ENCODE data around the gene KIRREL3. TPM values are rescaled to one million over a fixed set of nuclear protein-coding genes. Genes with fewer than 3 reads are reported as not detected.

Gene KIRREL3
- total and polyA plus RNA-seq, 4 donors: 0.02 to 0.71 (median 0.15) TPM; not detected in 1

GRCh38 chr11:126791991-126792390, 208.6 kb downstream of the KIRREL3 start:
- DNase-seq (no peak), ATAC-seq (ENCODE audit: insufficient read depth, low FRiP score) (no peak)
- peaks cover 0 to 2% (median 0%) of the 10 kb centered on the region in 5 donors for H3K4me1 ChIP-seq (ENCODE audit: control insufficient read depth in 5 of 5, insufficient read depth in 5 of 5, low read length in 5 of 5)
- no peak for TF ChIP-seq CTCF (IDR thresholded peaks at IDR 0.05; ENCODE audit: control extremely low read depth, extremely low read depth)
- no peaks in the 10 kb centered on the region for H3K27me3 ChIP-seq (ENCODE audit: control insufficient read depth in 3 of 3, insufficient read depth in 3 of 3, low read length in 2 of 3)
- no peak overlapping the region for H3K4me3 ChIP-seq
- WGBS, 2 donors: 72 to 90% methylated on average over 7 of the region's 7 CpGs
- no peaks in the 10 kb centered on the region for H3K9me3 ChIP-seq (ENCODE audit: control insufficient read depth in 4 of 4, insufficient read depth in 3 of 4, low read length in 3 of 4)
- H3K9ac ChIP-seq (ENCODE audit: insufficient read depth in 1 of 2, low read length in 2 of 2): no peak overlapping the region
- no peak overlapping the region for H3K27ac ChIP-seq (ENCODE audit: low read depth in 1 of 2, low read length in 1 of 2)
- no peaks in the 10 kb centered on the region for H3K36me3 ChIP-seq (ENCODE audit: control insufficient read depth in 4 of 4, insufficient read depth in 4 of 4, low read length in 4 of 4)

- ATAC-seq (ENCODE audit: insufficient read depth, low FRiP score) (no peak), DNase-seq (no peak)
- no peaks in the 10 kb centered on the region for H3K27me3 ChIP-seq (ENCODE audit: control insufficient read depth in 3 of 3, insufficient read depth in 3 of 3, low read length in 2 of 3)
- no peaks in the 10 kb centered on the region for H3K9me3 ChIP-seq (ENCODE audit: control insufficient read depth in 4 of 4, insufficient read depth in 3 of 4, low read length in 3 of 4)
- H3K4me1 ChIP-seq (ENCODE audit: control insufficient read depth in 5 of 5, insufficient read depth in 5 of 5, low read length in 5 of 5): peaks cover 0 to 2% (median 0%) of the 10 kb centered on the region in 5 donors
- no peak overlapping the region for H3K4me3 ChIP-seq
- no peaks in the 10 kb centered on the region for H3K36me3 ChIP-seq (ENCODE audit: control insufficient read depth in 4 of 4, insufficient read depth in 4 of 4, low read length in 4 of 4)
- H3K9ac ChIP-seq (ENCODE audit: insufficient read depth in 1 of 2, low read length in 2 of 2): no peak overlapping the region
- H3K27ac ChIP-seq (ENCODE audit: low read depth in 1 of 2, low read length in 1 of 2): no peak overlapping the region
- TF ChIP-seq CTCF (IDR thresholded peaks at IDR 0.05; ENCODE audit: control extremely low read depth, extremely low read depth): no peak
- WGBS, 2 donors: 85 to 91% methylated on average over 3 of the region's 3 CpGs
Measured at GRCh38 chr11:126791446-126791845, 209.1 kb downstream of the KIRREL3 start.

- ATAC-seq (ENCODE audit: insufficient read depth, low FRiP score) (no peak), DNase-seq (no peak)
- WGBS, 2 donors: 66 to 77% methylated on average over 10 of the region's 10 CpGs
- no peaks in the 10 kb centered on the region for H3K36me3 ChIP-seq (ENCODE audit: control insufficient read depth in 4 of 4, insufficient read depth in 4 of 4, low read length in 4 of 4)
- no peak overlapping the region for H3K4me3 ChIP-seq
- no peak overlapping the region for H3K9ac ChIP-seq (ENCODE audit: insufficient read depth in 1 of 2, low read length in 2 of 2)
- H3K27me3 ChIP-seq (ENCODE audit: control insufficient read depth in 3 of 3, insufficient read depth in 3 of 3, low read length in 2 of 3): no peaks in the 10 kb centered on the region
- H3K27ac ChIP-seq (ENCODE audit: low read depth in 1 of 2, low read length in 1 of 2): no peak overlapping the region
- TF ChIP-seq CTCF (IDR thresholded peaks at IDR 0.05; ENCODE audit: control extremely low read depth, extremely low read depth): no peak
- no peaks in the 10 kb centered on the region for H3K9me3 ChIP-seq (ENCODE audit: control insufficient read depth in 4 of 4, insufficient read depth in 3 of 4, low read length in 3 of 4)
- peaks cover 0 to 2% (median 0%) of the 10 kb centered on the region in 5 donors for H3K4me1 ChIP-seq (ENCODE audit: control insufficient read depth in 5 of 5, insufficient read depth in 5 of 5, low read length in 5 of 5)
Measured at GRCh38 chr11:126790550-126791081, 210.0 kb downstream of the KIRREL3 start.

- H3K9ac ChIP-seq (ENCODE audit: insufficient read depth in 1 of 2, low read length in 2 of 2): no peak overlapping the region
- 54 to 61% methylated on average over 2 of the region's 2 CpGs for WGBS, 2 donors
- H3K9me3 ChIP-seq (ENCODE audit: control insufficient read depth in 4 of 4, insufficient read depth in 3 of 4, low read length in 3 of 4): no peaks in the 10 kb centered on the region
- no peak overlapping the region for H3K4me3 ChIP-seq
- no peaks in the 10 kb centered on the region for H3K36me3 ChIP-seq (ENCODE audit: control insufficient read depth in 4 of 4, insufficient read depth in 4 of 4, low read length in 4 of 4)
- no peak for TF ChIP-seq CTCF (IDR thresholded peaks at IDR 0.05; ENCODE audit: control extremely low read depth, extremely low read depth)
- ATAC-seq (ENCODE audit: insufficient read depth, low FRiP score): no peak
- no peak for DNase-seq
- H3K4me1 ChIP-seq (ENCODE audit: control insufficient read depth in 5 of 5, insufficient read depth in 5 of 5, low read length in 5 of 5): no peaks in the 10 kb centered on the region
- H3K27me3 ChIP-seq (ENCODE audit: control insufficient read depth in 3 of 3, insufficient read depth in 3 of 3, low read length in 2 of 3): peaks cover 0 to 2% (median 0%) of the 10 kb centered on the region in 3 donors
- H3K27ac ChIP-seq (ENCODE audit: low read depth in 1 of 2, low read length in 1 of 2): no peak overlapping the region
Measured at GRCh38 chr11:126782810-126783209, 217.8 kb downstream of the KIRREL3 start.
